H1 (cell line): ENCODE results near the gene CILP. TPM values are rescaled to one million over a fixed set of nuclear protein-coding genes. Genes with fewer than 3 reads are reported as not detected.

Experiments
- CTCF ChIA-PET: fragments of 300-600 bp; sonication (Branson Sonifier 250); formaldehyde crosslinking; loops from one replicate; lab custom pipeline; 2021; ENCODE audit not compliant: partially characterized antibody; lab: Charles Lee
- POLR2A ChIA-PET: fragments of 300-600 bp; sonication (Branson Sonifier 250); formaldehyde crosslinking; loops from one replicate; lab custom pipeline; 2021; ENCODE audit warnings: inconsistent platforms; ENCODE audit not compliant: partially characterized antibody; lab: Charles Lee
- DNase-seq, 2 experiments: peaks; one replicate each; pipeline versions ENCODE4 v3.0.0 to v3.0.0-alpha.2; 2010 to 2022; ENCODE audit warnings: low spot score in 2 of 2, low read depth in 1 of 2, mixed read lengths in 1 of 2
- FAIRE-seq: peaks from 2 replicates; lab custom pipeline; 2011; peaks lifted over from hg19 to GRCh38; lab: Jason Lieb, UNC
- H2AFZ ChIP-seq: 2 replicates; pipeline ENCODE4 v1.8.1; 2012; ENCODE audit warnings: low read length, inconsistent platforms
- H2AK5ac ChIP-seq: 2 replicates; pipeline ENCODE4 v1.6.1; 2013; ENCODE audit warnings: low read depth, low read length
- H2BK120ac ChIP-seq: replicated peaks from 2 replicates; pipeline ENCODE3; 2013; ENCODE audit warnings: low read depth, low read length, inconsistent platforms
- H2BK12ac ChIP-seq: 2 replicates; pipeline ENCODE4 v1.6.1; 2013; ENCODE audit warnings: low read depth, low read length
- H2BK15ac ChIP-seq: 2 replicates; pipeline ENCODE4 v1.6.1; 2013; ENCODE audit warnings: low read length
- H2BK20ac ChIP-seq: 2 replicates; pipeline ENCODE4 v1.6.1; 2013; ENCODE audit warnings: low read length
- H2BK5ac ChIP-seq: 2 replicates; pipeline ENCODE4 v1.6.1; 2013; ENCODE audit warnings: low read depth, low read length
- H3K14ac ChIP-seq: 2 replicates; pipeline ENCODE4 v1.6.1; 2013; ENCODE audit warnings: inconsistent platforms; ENCODE audit not compliant: insufficient read length
- H3K18ac ChIP-seq: 2 replicates; pipeline ENCODE4 v1.6.1; 2013; ENCODE audit warnings: low read length; ENCODE audit errors: extremely low read depth
- H3K23ac ChIP-seq: 2 replicates; pipeline ENCODE4 v1.6.1; 2013; ENCODE audit warnings: inconsistent platforms; ENCODE audit not compliant: insufficient read length
- H3K23me2 ChIP-seq: 2 replicates; pipeline ENCODE4 v1.6.1; 2013; ENCODE audit warnings: low read depth, low read length
- H3K27ac ChIP-seq: 2 replicates; pipeline ENCODE4 v1.6.1; 2011; ENCODE audit warnings: low read depth, low read length, inconsistent platforms
- H3K27me3 ChIP-seq, 4 experiments: replicated peaks in 1 of 4; 1 replicate in 1 of 4; 2 replicates in 3 of 4; pipeline versions ENCODE4 v1.6.1 to v1.8.1; 2011 to 2013; ENCODE audit warnings: low read length in 3 of 4, mild to moderate bottlenecking in 3 of 4, inconsistent platforms in 2 of 4, mixed read lengths in 2 of 4, moderate library complexity in 1 of 4; ENCODE audit not compliant: control insufficient read depth in 3 of 4, insufficient read depth in 3 of 4; ENCODE audit errors: extremely low read depth in 1 of 4
- H3K36me3 ChIP-seq, 4 experiments: 2 replicates each; pipeline versions ENCODE4 v1.6.1 to v1.8.1; 2011 to 2013; ENCODE audit warnings: mild to moderate bottlenecking in 4 of 4, low read length in 3 of 4, moderate library complexity in 2 of 4, control low read depth in 1 of 4, inconsistent platforms in 1 of 4; ENCODE audit not compliant: insufficient read depth in 4 of 4, control insufficient read depth in 2 of 4
- H3K4ac ChIP-seq: replicated peaks from 2 replicates; pipeline ENCODE3; 2013; ENCODE audit warnings: low read length, low read depth, mixed read lengths, inconsistent platforms; ENCODE audit not compliant: insufficient read length
- H3K4me1 ChIP-seq, 4 experiments: replicated peaks in 1 of 4; 1 replicate in 1 of 4; 2 replicates in 3 of 4; pipeline versions ENCODE4 v1.6.1 to v1.8.1; 2011 to 2013; ENCODE audit warnings: low read length in 3 of 4, inconsistent platforms in 2 of 4, mixed read lengths in 1 of 4; ENCODE audit not compliant: insufficient read depth in 4 of 4, control insufficient read depth in 3 of 4
- H3K4me2 ChIP-seq, 2 experiments: 2 replicates each; pipeline versions ENCODE4 v1.6.1 to v1.8.1; 2011 to 2013; ENCODE audit warnings: low read depth in 2 of 2, low read length in 2 of 2, control low read depth in 1 of 2, inconsistent platforms in 1 of 2, mild to moderate bottlenecking in 1 of 2; ENCODE audit not compliant: insufficient read depth in 1 of 2
- H3K4me3 ChIP-seq, 4 experiments: fragments of 200-600, 300-600 bp in 1 of 4; sonication (generic), shearing (Covaris generic), sonication (Bioruptor Twin) in 1 of 4; 2 replicates each; pipeline versions ENCODE4 v1.5.1 to v1.8.1; 2011 to 2016; ENCODE audit warnings: low read length in 4 of 4, low read depth in 3 of 4, control low read depth in 2 of 4, inconsistent platforms in 2 of 4, mild to moderate bottlenecking in 2 of 4, mixed read lengths in 1 of 4, moderate library complexity in 1 of 4; ENCODE audit not compliant: insufficient read depth in 2 of 4; ENCODE audit errors: extremely low read depth in 1 of 4
- H3K56ac ChIP-seq: replicated peaks from 2 replicates; pipeline ENCODE3; 2013; ENCODE audit warnings: low read depth, mild to moderate bottlenecking, mixed read lengths, low read length, inconsistent platforms; ENCODE audit not compliant: insufficient read length
- H3K79me1 ChIP-seq: 2 replicates; pipeline ENCODE4 v1.6.1; 2013; ENCODE audit warnings: low read depth, low read length, control low read depth
- H3K79me2 ChIP-seq, 2 experiments: 2 replicates each; pipeline versions ENCODE4 v1.6.1 to v1.8.1; 2012 to 2013; ENCODE audit warnings: low read length in 2 of 2, mild to moderate bottlenecking in 2 of 2, inconsistent platforms in 1 of 2; ENCODE audit not compliant: insufficient read depth in 2 of 2, control insufficient read depth in 1 of 2
- H3K9ac ChIP-seq, 4 experiments: replicated peaks in 1 of 4; 1 replicate in 1 of 4; 2 replicates in 3 of 4; pipeline versions ENCODE4 v1.6.1 to v1.8.1; 2011 to 2013; ENCODE audit warnings: low read depth in 3 of 4, low read length in 3 of 4, control low read depth in 2 of 4, mild to moderate bottlenecking in 2 of 4, moderate library complexity in 2 of 4, inconsistent platforms in 1 of 4; ENCODE audit errors: extremely low read depth in 1 of 4
- H3K9me3 ChIP-seq, 2 experiments: 2 replicates each; pipeline versions ENCODE4 v1.6.1 to v1.8.1; 2012 to 2013; ENCODE audit warnings: mild to moderate bottlenecking in 2 of 2, moderate library complexity in 2 of 2, control low read depth in 1 of 2, inconsistent platforms in 1 of 2, low read depth in 1 of 2, low read length in 1 of 2, mixed read lengths in 1 of 2; ENCODE audit not compliant: insufficient read depth in 2 of 2
- H4K20me1 ChIP-seq, 2 experiments: replicated peaks in 1 of 2; 2 replicates each; pipeline versions ENCODE3 to v1.8.1; 2011 to 2013; ENCODE audit warnings: inconsistent platforms in 2 of 2, low read length in 2 of 2, mild to moderate bottlenecking in 1 of 2; ENCODE audit not compliant: insufficient read depth in 2 of 2, control insufficient read depth in 1 of 2
- H4K5ac ChIP-seq: 2 replicates; pipeline ENCODE4 v1.6.1; 2013; ENCODE audit warnings: low read length, low read depth, mixed read lengths, inconsistent platforms; ENCODE audit not compliant: insufficient read length
- H4K8ac ChIP-seq: 2 replicates; pipeline ENCODE4 v1.8.0; 2013; ENCODE audit warnings: mild to moderate bottlenecking, moderate library complexity, low read length, inconsistent platforms; ENCODE audit not compliant: insufficient read depth; ENCODE audit errors: extremely low read depth
- H4K91ac ChIP-seq: replicated peaks from 2 replicates; pipeline ENCODE3; 2013; ENCODE audit warnings: low read length, mixed read lengths, inconsistent platforms; ENCODE audit not compliant: insufficient read length
- BRCA1 ChIP-seq: IDR thresholded peaks from 2 replicates; pipeline ENCODE4 v1.6.1; 2012; ENCODE audit warnings: low read depth, low read length, improper control_type of control experiment
- CHD1 ChIP-seq: IDR thresholded peaks from 2 replicates; pipeline ENCODE4 v1.6.1; 2012; ENCODE audit warnings: low read depth, low read length, improper control_type of control experiment
- CHD2 ChIP-seq: IDR thresholded peaks from 2 replicates; pipeline ENCODE4 v1.6.1; 2012; ENCODE audit warnings: low read length, improper control_type of control experiment
- CREB1 ChIP-seq: IDR thresholded peaks from 2 replicates; pipeline ENCODE4 v1.6.1; 2012; ENCODE audit warnings: inconsistent platforms
- FOSL1 ChIP-seq: IDR thresholded peaks from 2 replicates; pipeline ENCODE4 v1.6.1; 2011; ENCODE audit warnings: mild to moderate bottlenecking, low read depth, low read length, moderate library complexity; ENCODE audit not compliant: insufficient read depth
- GTF2F1 ChIP-seq: IDR thresholded peaks from 2 replicates; pipeline ENCODE4 v1.6.1; 2012; ENCODE audit warnings: low read depth, low read length, improper control_type of control experiment, borderline replicate concordance
- HDAC6 ChIP-seq: IDR thresholded peaks from one replicate; pipeline ENCODE4 v1.7.1; 2012; ENCODE audit warnings: low read depth, mild to moderate bottlenecking, inconsistent platforms, low read length, moderate library complexity
- JUND ChIP-seq: IDR thresholded peaks from 2 replicates; pipeline ENCODE4 v1.6.1; 2011; ENCODE audit warnings: mild to moderate bottlenecking, improper control_type of control experiment, low read length
- KDM4A ChIP-seq: IDR thresholded peaks from one replicate; pipeline ENCODE4 v1.7.1; 2012; ENCODE audit warnings: low read depth, mild to moderate bottlenecking, moderate library complexity, low read length, inconsistent platforms; ENCODE audit not compliant: severe bottlenecking
- MAX ChIP-seq: IDR thresholded peaks from 2 replicates; pipeline ENCODE4 v1.6.1; 2012; ENCODE audit warnings: inconsistent platforms
- NANOG ChIP-seq: IDR thresholded peaks from 2 replicates; pipeline ENCODE4 v1.6.1; 2011; ENCODE audit warnings: low read length, low read depth, mild to moderate bottlenecking, inconsistent platforms; ENCODE audit not compliant: insufficient read depth, poor library complexity, severe bottlenecking
- POU5F1 ChIP-seq: IDR thresholded peaks from 2 replicates; pipeline ENCODE4 v1.6.1; 2011; ENCODE audit warnings: low read depth, mild to moderate bottlenecking, low read length, moderate library complexity
- RAD21 ChIP-seq, 2 experiments: IDR thresholded peaks in 1 of 2; conservative IDR thresholded peaks in 1 of 2; 2 replicates each; pipeline ENCODE4 v1.6.1; 2011; ENCODE audit warnings: low read depth in 2 of 2, low read length in 2 of 2, improper control_type of control experiment in 1 of 2, inconsistent platforms in 1 of 2, mild to moderate bottlenecking in 1 of 2, moderate library complexity in 1 of 2
- SP1 ChIP-seq: IDR thresholded peaks from 2 replicates; pipeline ENCODE4 v1.6.1; 2011; ENCODE audit warnings: low read depth, low read length
- TCF12 ChIP-seq: IDR thresholded peaks from 2 replicates; pipeline ENCODE4 v1.6.1; 2011; ENCODE audit warnings: low read depth, mild to moderate bottlenecking, low read length
- YY1 ChIP-seq: IDR thresholded peaks from 2 replicates; pipeline ENCODE4 v1.6.1; 2011; ENCODE audit warnings: low read depth, mild to moderate bottlenecking, low read length
- WGBS, 2 experiments: shearing (Covaris generic) in 1 of 2; methylation state at CpG; one replicate each; pipeline versions ENCODE4 v1.1.6 to v1.1.7; 2013 to 2015; ENCODE audit warnings: low lambda C conversion rate in 2 of 2, mixed read lengths in 2 of 2, inconsistent platforms in 1 of 2, low coverage in 1 of 2, missing lambda C conversion rate in 1 of 2; ENCODE audit not compliant: insufficient replicate concordance in 2 of 2, insufficient coverage in 1 of 2, insufficient read length in 1 of 2; ENCODE audit errors: extremely low coverage in 1 of 2, missing lambda C conversion rate in 1 of 2; 5-methylcytosine and 5-hydroxymethylcytosine counted together
- polyA plus RNA-seq, 7 experiments: library from polyadenylated mRNA; depleted of rRNA in 3 of 7; stranded (reverse) in 5 of 7; unstranded in 2 of 7; fragments of >200 nt in 5 of 7; fragments of 200-250 nt in 2 of 7; gene quantifications; 1 replicate in 5 of 7; 2 replicates in 1 of 7; 4 replicates in 1 of 7; pipeline versions ENCODE4 v1.2.1 to v1.2.3, GENCODE V29; 2011 to 2013; ENCODE audit warnings: missing spikeins in 2 of 7, mixed read lengths in 2 of 7
- total RNA-seq: library from RNA; stranded (reverse); fragmentation: NEBNext Ultra II Directional; extraction: Animal tissue kit (Norgen Biotek cat#: 25700); gene quantifications from 2 replicates; pipeline ENCODE4 v1.2.1, GENCODE V29; 2021

Gene CILP
- total and polyA plus RNA-seq, 2 of the 8 experiments (the other 6 are each of a cell fraction or from before 2014, with no cell fraction given), result 0.02 TPM; not detected in 1

- no peak overlapping the region for H2BK20ac ChIP-seq
- no peak overlapping the region for H4K8ac ChIP-seq
- no peak overlapping the region for H3K4me3 ChIP-seq
- no peak overlapping the region for H2BK12ac ChIP-seq
- CTCF ChIA-PET, result interaction anchor here (0.6 to 1.7 kb wide), 4 partner anchors 12 to 115 kb away, joined by 3 to 5 read pairs (median 4); no protein-coding TSS in a partner anchor
- no peak overlapping the region for H3K4ac ChIP-seq
- H3K56ac ChIP-seq, result no peak overlapping the region
- no peaks in the 10 kb centered on the region for H3K27me3 ChIP-seq
- no peak overlapping the region for H4K5ac ChIP-seq
- peaks cover 0 to 24% (median 11%) of the 10 kb centered on the region in 4 experiments; a peak in 5 of 8 replicates for H3K36me3 ChIP-seq
- H3K79me2 ChIP-seq, result no peaks in the 10 kb centered on the region
- no peak overlapping the region for H3K23ac ChIP-seq
- no peak for FAIRE-seq
- H4K91ac ChIP-seq, result no peak overlapping the region
- POLR2A ChIA-PET, result no interaction called here
- H3K4me2 ChIP-seq, result no peak overlapping the region
- H2BK15ac ChIP-seq, result no peak overlapping the region
- DNase-seq, result no peak
- no peak overlapping the region for H2BK120ac ChIP-seq
- H3K23me2 ChIP-seq, result no peaks in the 10 kb centered on the region
- WGBS, 2 experiments, result 93% methylated on average over 3 of the region's 3 CpGs; no CpG with 5 or more reads in 1 of the 2 experiments
- no peak overlapping the region for H3K18ac ChIP-seq
- no peak overlapping the region for H2AFZ ChIP-seq
- H2AK5ac ChIP-seq, result no peak overlapping the region
- no peaks in the 10 kb centered on the region for H4K20me1 ChIP-seq
- H3K14ac ChIP-seq, result no peak overlapping the region
- H3K9ac ChIP-seq, result no peak overlapping the region
- H3K9me3 ChIP-seq, result no peaks in the 10 kb centered on the region
- H3K4me1 ChIP-seq, result no peaks in the 10 kb centered on the region
- H3K79me1 ChIP-seq, result no peaks in the 10 kb centered on the region
- H3K27ac ChIP-seq, result no peak overlapping the region
- H2BK5ac ChIP-seq, result no peak overlapping the region
- no peak for TF ChIP-seq JUND
- TF ChIP-seq RAD21 (IDR thresholded peaks at IDR 0.05 in 1 of 2, conservative IDR thresholded peaks at IDR 0.05 in 1 of 2; ENCODE audit: low read depth in 2 of 2, low read length in 2 of 2), result no peak
- no peak for TF ChIP-seq POU5F1
- TF ChIP-seq HDAC6, result no peak
- no peak for TF ChIP-seq CHD1
- no peak for TF ChIP-seq CHD2
- no peak for TF ChIP-seq YY1
- no peak for TF ChIP-seq FOSL1
- no peak for TF ChIP-seq CREB1
- no peak for TF ChIP-seq KDM4A
- TF ChIP-seq TCF12, result no peak
- TF ChIP-seq BRCA1, result no peak
- no peak for TF ChIP-seq MAX
- no peak for TF ChIP-seq NANOG
- TF ChIP-seq SP1, result no peak
- TF ChIP-seq GTF2F1, result no peak
These were observed 63.4 kb downstream of the CILP start for GRCh38 chr15:65147902-65148301.
